ENCODE measurements around the gene ZNF618. TPM values are rescaled to one million over a fixed set of nuclear protein-coding genes. Genes with fewer than 3 reads are reported as not detected.
"Not testable (repeated sequence)": the region's sequence is repeated elsewhere in the genome, so short reads cannot be mapped to it uniquely, and the experiment has no call there.

Gene ZNF618
- total and polyA plus RNA-seq, 2 experiments from 2014 or later: 20.0 to 26.0 TPM

DNA sequence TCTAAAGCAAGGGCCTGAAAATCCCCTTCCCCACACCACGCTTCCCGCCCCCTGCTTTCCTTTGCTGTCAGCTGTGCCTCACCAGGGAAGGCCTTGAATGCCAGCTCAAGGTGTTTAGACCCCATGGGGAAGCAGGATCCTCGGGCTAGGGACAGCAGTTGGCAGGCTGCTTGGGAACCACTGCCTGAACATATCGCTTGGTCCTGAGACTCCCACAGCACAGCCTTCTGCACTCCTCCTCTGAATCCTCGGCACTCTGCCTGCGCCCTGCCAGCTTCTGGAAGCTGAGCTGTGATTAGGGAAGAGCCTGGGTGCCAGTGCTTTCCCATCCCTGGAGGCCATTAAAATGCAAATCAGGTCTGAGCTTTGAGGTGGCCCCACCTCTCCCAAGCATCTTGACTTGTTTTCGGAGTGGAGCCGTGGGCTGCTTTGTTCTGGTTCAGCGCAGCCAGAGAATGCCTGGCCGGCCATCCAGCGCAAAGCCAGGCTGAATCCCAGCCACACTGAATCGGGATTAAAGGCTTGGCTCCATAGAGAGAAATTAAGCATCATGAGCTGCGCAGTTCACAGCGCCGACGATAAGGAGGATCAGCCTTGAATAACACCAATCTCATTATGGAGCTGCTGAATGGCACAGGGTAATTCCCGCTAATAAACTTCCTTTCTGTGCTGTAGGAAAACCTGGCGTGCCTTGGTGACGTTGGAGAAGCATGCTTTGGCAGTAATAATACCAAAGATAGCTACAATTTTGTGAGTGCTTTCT lies 162.0 kb downstream of the ZNF618 start:
- DNase-seq (ENCODE audit: low read depth in 1 of 2, low spot score in 1 of 2): no peak
- Histone ChIP-seq H3K27ac (no peak overlapping the region), H3K27me3 (no peaks in the 10 kb centered on the region), H3K4me3 (no peak overlapping the region), H3K9me3 (ENCODE audit: low read depth) (no peaks in the 10 kb centered on the region), H3K4me1 (ENCODE audit: low read depth) (no peaks in the 10 kb centered on the region), H3K36me3 (peaks cover 9% of the 10 kb centered on the region)
- TF ChIP-seq, protein P1, sequence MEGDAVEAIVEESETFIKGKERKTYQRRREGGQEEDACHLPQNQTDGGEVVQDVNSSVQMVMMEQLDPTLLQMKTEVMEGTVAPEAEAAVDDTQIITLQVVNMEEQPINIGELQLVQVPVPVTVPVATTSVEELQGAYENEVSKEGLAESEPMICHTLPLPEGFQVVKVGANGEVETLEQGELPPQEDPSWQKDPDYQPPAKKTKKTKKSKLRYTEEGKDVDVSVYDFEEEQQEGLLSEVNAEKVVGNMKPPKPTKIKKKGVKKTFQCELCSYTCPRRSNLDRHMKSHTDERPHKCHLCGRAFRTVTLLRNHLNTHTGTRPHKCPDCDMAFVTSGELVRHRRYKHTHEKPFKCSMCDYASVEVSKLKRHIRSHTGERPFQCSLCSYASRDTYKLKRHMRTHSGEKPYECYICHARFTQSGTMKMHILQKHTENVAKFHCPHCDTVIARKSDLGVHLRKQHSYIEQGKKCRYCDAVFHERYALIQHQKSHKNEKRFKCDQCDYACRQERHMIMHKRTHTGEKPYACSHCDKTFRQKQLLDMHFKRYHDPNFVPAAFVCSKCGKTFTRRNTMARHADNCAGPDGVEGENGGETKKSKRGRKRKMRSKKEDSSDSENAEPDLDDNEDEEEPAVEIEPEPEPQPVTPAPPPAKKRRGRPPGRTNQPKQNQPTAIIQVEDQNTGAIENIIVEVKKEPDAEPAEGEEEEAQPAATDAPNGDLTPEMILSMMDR (IDR thresholded peaks at IDR 0.05; ENCODE audit: low read depth, low read length): no peak

GRCh38 chr9:114038724-114039313 lies 162.7 kb downstream of the ZNF618 start:
- no peaks in the 10 kb centered on the region for H3K4me1 ChIP-seq (ENCODE audit: low read depth)
- H3K9me3 ChIP-seq (ENCODE audit: low read depth): no peaks in the 10 kb centered on the region
- no peak overlapping the region for H3K4me3 ChIP-seq
- H3K27me3 ChIP-seq: no peaks in the 10 kb centered on the region
- H3K36me3 ChIP-seq: peaks cover 9% of the 10 kb centered on the region
- no peak for DNase-seq (ENCODE audit: low read depth in 1 of 2, low spot score in 1 of 2)
- TF ChIP-seq, protein P1 (IDR thresholded peaks at IDR 0.05; ENCODE audit: low read depth, low read length): no peak
- no peak overlapping the region for H3K27ac ChIP-seq

- Histone ChIP-seq H3K27ac (no peak overlapping the region), H3K4me3 (no peak overlapping the region), H3K27me3 (no peaks in the 10 kb centered on the region), H3K36me3 (peaks cover 7% of the 10 kb centered on the region), H3K9me3 (ENCODE audit: low read depth) (no peaks in the 10 kb centered on the region), H3K4me1 (ENCODE audit: low read depth) (no peaks in the 10 kb centered on the region)
- TF ChIP-seq, protein P1 (IDR thresholded peaks at IDR 0.05; ENCODE audit: low read depth, low read length): no peak
- no peak for DNase-seq (ENCODE audit: low read depth in 1 of 2, low spot score in 1 of 2)
These were observed 163.4 kb downstream of the ZNF618 start for GRCh38 chr9:114039484-114039883.

DNA sequence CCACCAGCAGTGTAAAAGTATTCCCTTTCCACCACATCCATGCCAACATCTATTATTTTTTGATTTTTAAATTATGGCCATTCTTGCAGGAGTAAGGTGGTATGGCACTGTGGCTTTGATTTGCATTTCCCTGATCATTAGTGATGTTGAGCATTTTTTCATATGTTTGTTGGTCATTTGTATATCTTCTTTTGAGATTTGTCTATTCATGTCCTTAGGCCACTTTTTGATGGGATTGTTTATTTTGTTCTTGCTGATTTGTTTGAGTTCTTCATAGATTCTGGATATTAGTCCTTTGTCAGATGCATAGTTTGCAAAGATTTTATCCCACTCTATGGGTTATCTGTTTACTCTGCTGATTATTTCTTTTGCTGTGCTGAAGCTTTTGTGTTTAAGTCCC lies 167.6 kb downstream of the ZNF618 start:
- H3K27ac ChIP-seq; H3K4me1 ChIP-seq (ENCODE audit: low read depth); H3K4me3 ChIP-seq; DNase-seq (ENCODE audit: low read depth in 1 of 2, low spot score in 1 of 2); H3K9me3 ChIP-seq (ENCODE audit: low read depth); H3K27me3 ChIP-seq; H3K36me3 ChIP-seq: not testable (repeated sequence)

- Histone ChIP-seq H3K27me3 (no peaks in the 10 kb centered on the region), H3K27ac (no peak overlapping the region), H3K36me3 (peaks cover 14% of the 10 kb centered on the region), H3K9me3 (ENCODE audit: low read depth) (no peaks in the 10 kb centered on the region), H3K4me3 (no peak overlapping the region), H3K4me1 (ENCODE audit: low read depth) (no peaks in the 10 kb centered on the region)
- no peak for DNase-seq (ENCODE audit: low read depth in 1 of 2, low spot score in 1 of 2)
- TF ChIP-seq, protein P1 (IDR thresholded peaks at IDR 0.05; ENCODE audit: low read depth, low read length): no peak
These were observed 170.2 kb downstream of the ZNF618 start for GRCh38 chr9:114046237-114046755.

GRCh38 chr9:114046875-114047274 lies 170.8 kb downstream of the ZNF618 start:
- Histone ChIP-seq H3K4me3 (no peak overlapping the region), H3K36me3 (peaks cover 14% of the 10 kb centered on the region), H3K9me3 (ENCODE audit: low read depth) (no peaks in the 10 kb centered on the region), H3K4me1 (ENCODE audit: low read depth) (no peaks in the 10 kb centered on the region), H3K27me3 (no peaks in the 10 kb centered on the region), H3K27ac (no peak overlapping the region)
- TF ChIP-seq, protein P1 (IDR thresholded peaks at IDR 0.05; ENCODE audit: low read depth, low read length): no peak
- DNase-seq (ENCODE audit: low read depth in 1 of 2, low spot score in 1 of 2): peak in 1 of 2 donors; percentile 14

Measured in cardiac muscle cell (in vitro differentiated cells and primary cell).